ENCODE measurements around the gene ARMC5.

- TF ChIP-seq EP300 (IDR thresholded peaks at IDR 0.05; ENCODE audit: borderline replicate concordance in 1 of 2, low read depth in 1 of 2, low read length in 1 of 2) (no peak), JUND (IDR thresholded peaks at IDR 0.05) (no peak), GABPA (IDR thresholded peaks at IDR 0.05; ENCODE audit: low read depth) (no peak), RAD21 (IDR thresholded peaks at IDR 0.05; ENCODE audit: low read length) (no peak), GATA2 (CRISPR knock-in tag; IDR thresholded peaks at IDR 0.05) (no peak), ELF1 (IDR thresholded peaks at IDR 0.05) (no peak), RFX5 (IDR thresholded peaks at IDR 0.05; ENCODE audit: low read length) (no peak), CTCF (IDR thresholded peaks at IDR 0.05) (no peak), EZH2phosphoT487 (IDR thresholded peaks at IDR 0.05; ENCODE audit: borderline replicate concordance, low read depth) (no peak), TAF1 (IDR thresholded peaks at IDR 0.05; ENCODE audit: borderline replicate concordance, low read depth, low read length) (no peak), TEAD4 (IDR thresholded peaks at IDR 0.05; ENCODE audit: borderline replicate concordance, insufficient read depth) (no peak), FOXJ3 (CRISPR knock-in tag; IDR thresholded peaks at IDR 0.05) (no peak), RCOR1 (IDR thresholded peaks at IDR 0.05; ENCODE audit: low read length) (no peak), PBX3 (IDR thresholded peaks at IDR 0.05) (no peak)
These were observed 15.8 kb downstream of the ARMC5 start for GRCh38 chr16:31474773-31475738.
